Thyroid gland (tissue), 4 donors: Measurements from ENCODE around the gene CETN2. TPM values are rescaled to one million over a fixed set of nuclear protein-coding genes. Genes with fewer than 3 reads are reported as not detected.
A peak's percentile ranks its signal among the peaks of the same experiment; 100 is the strongest.

Source experiments
- DNase-seq, 2 donors: peaks; one replicate each; pipeline ENCODE4 v3.0.0-alpha.2; 2019
- H3K27ac ChIP-seq, 3 donors: fragments of 200-600 bp; sonication (generic); 1 replicate in 2 of 3; 2 replicates in 1 of 3; pipeline ENCODE4 v1.5.1; 2016 to 2019; ENCODE audit warnings: mild to moderate bottlenecking in 1 of 3, moderate library complexity in 1 of 3
- H3K27me3 ChIP-seq: fragments of 200-600 bp; sonication (generic); one replicate; pipeline ENCODE4 v1.5.1; 2019
- H3K36me3 ChIP-seq, 2 donors: fragments of 200-600 bp; sonication (generic); one replicate each; pipeline ENCODE4 v1.5.1; 2016 to 2019
- H3K4me1 ChIP-seq, 2 donors: fragments of 200-600 bp; sonication (generic); one replicate each; pipeline ENCODE4 v1.5.1; 2017 to 2019
- H3K4me3 ChIP-seq, 3 donors: fragments of 200-600 bp; sonication (generic); replicated peaks in 1 of 3; 1 replicate in 2 of 3; 2 replicates in 1 of 3; pipeline ENCODE4 v1.5.1; 2016; ENCODE audit warnings: mild to moderate bottlenecking in 1 of 3
- H3K9me3 ChIP-seq: fragments of 200-600 bp; sonication (generic); one replicate; pipeline ENCODE4 v1.5.1; 2017
- POLR2A ChIP-seq, 2 donors: fragments of 450-650 bp; IDR thresholded peaks; one replicate each; pipeline ENCODE4 v1.6.1; 2017; ENCODE audit warnings: antibody characterized with exemption in 2 of 2, mild to moderate bottlenecking in 2 of 2, moderate library complexity in 1 of 2
- whole genome bisulfite sequencing, 2 donors: methylation state at CpG; one replicate each; pipeline ENCODE4 v1.1.5; 2017; 5-methylcytosine and 5-hydroxymethylcytosine counted together
- intact Hi-C: fragments of 100-400 bp; cut with DNase I; formaldehyde crosslinking; loops from one replicate; pipeline ENCODE4 v1.15.1; 2023
- total RNA-seq, 4 donors: library from RNA; depleted of rRNA; stranded (reverse); fragments of >200 nt; gene quantifications; one replicate each; pipeline ENCODE4 v1.2.3, GENCODE V29; 2016
- TF ChIP-seq, protein P1 (sequence below), 6 experiments: fragments of 200-600 bp in 3 of 6; fragments of 450-650 bp in 3 of 6; sonication (generic) in 3 of 6; IDR thresholded peaks; one replicate each; pipeline ENCODE4 v1.5.1; 2016 to 2019; ENCODE audit warnings: antibody characterized with exemption in 6 of 6, mild to moderate bottlenecking in 2 of 6, inconsistent platforms in 1 of 6, moderate library complexity in 1 of 6

Gene CETN2
- total RNA-seq, 4 donors from 2014 or later: 41.9 to 64.7 (median 61.8) TPM

DNA sequence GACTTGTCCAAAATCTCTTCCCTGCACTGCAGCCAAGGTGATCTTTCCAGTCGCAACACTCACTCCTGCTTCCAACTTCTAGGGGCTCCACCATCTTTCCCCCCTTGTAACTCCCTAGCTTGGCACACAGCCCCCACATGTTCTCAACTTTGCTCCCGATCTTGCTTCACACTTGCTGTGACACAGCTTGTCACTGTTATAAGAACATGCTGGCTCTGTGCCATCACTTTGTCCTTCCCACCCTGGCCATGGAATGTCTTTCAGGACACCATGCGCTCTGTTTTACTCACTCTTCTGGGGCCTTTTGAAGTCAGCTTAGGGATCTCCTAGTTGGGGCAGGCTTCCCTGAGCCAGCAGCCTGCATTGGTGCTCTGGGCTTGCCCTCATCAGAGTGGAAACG, 2.8 kb upstream of the CETN2 start:
- intact Hi-C loops: no loop called here
- Histone ChIP-seq H3K4me1 (peaks cover 4 to 15% of the 10 kb centered on the region in 2 donors), H3K27me3 (no peaks in the 10 kb centered on the region), H3K36me3 (no peaks in the 10 kb centered on the region), H3K9me3 (no peaks in the 10 kb centered on the region), H3K4me3 (no peak overlapping the region), H3K27ac (no peak overlapping the region)
- TF ChIP-seq, protein P1, sequence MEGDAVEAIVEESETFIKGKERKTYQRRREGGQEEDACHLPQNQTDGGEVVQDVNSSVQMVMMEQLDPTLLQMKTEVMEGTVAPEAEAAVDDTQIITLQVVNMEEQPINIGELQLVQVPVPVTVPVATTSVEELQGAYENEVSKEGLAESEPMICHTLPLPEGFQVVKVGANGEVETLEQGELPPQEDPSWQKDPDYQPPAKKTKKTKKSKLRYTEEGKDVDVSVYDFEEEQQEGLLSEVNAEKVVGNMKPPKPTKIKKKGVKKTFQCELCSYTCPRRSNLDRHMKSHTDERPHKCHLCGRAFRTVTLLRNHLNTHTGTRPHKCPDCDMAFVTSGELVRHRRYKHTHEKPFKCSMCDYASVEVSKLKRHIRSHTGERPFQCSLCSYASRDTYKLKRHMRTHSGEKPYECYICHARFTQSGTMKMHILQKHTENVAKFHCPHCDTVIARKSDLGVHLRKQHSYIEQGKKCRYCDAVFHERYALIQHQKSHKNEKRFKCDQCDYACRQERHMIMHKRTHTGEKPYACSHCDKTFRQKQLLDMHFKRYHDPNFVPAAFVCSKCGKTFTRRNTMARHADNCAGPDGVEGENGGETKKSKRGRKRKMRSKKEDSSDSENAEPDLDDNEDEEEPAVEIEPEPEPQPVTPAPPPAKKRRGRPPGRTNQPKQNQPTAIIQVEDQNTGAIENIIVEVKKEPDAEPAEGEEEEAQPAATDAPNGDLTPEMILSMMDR (IDR thresholded peaks at IDR 0.05): no peak
- DNase-seq: peak in 1 of 2 donors; percentile 3
- WGBS, 2 donors: 84 to 94% methylated on average over 3 to 4 of the region's 4 CpGs

DNA sequence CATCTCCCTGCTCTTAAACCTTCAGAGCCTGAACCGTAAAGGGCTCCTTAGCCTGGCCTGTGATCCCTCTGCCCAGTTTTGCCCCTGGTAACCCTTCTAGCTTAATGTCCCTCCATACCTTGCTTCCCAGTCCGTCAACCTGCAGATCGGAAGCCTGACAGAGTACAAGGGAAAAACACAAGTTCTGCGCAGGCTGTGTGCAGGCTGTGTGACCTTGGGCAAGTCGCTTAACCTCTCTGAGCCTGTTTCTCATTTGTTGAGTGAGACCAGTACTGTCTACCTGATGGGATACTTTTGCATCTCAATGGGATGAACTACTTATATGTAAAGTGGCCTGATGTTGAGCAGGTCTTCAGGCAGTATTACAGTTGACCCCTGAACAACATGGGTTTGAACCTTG, 2.0 kb upstream of the CETN2 start:
- peaks cover 4 to 15% of the 10 kb centered on the region in 2 donors for H3K4me1 ChIP-seq
- WGBS, 2 donors: 98 to 100% methylated on average over 5 of the region's 5 CpGs
- H3K4me3 ChIP-seq: no peak overlapping the region
- H3K9me3 ChIP-seq: no peaks in the 10 kb centered on the region
- intact Hi-C loops: no loop called here
- TF ChIP-seq, protein P1 (IDR thresholded peaks at IDR 0.05): no peak
- TF ChIP-seq POLR2A (IDR thresholded peaks at IDR 0.05): no peak
- no peaks in the 10 kb centered on the region for H3K27me3 ChIP-seq
- no peak overlapping the region for H3K27ac ChIP-seq
- DNase-seq: no peak
- no peaks in the 10 kb centered on the region for H3K36me3 ChIP-seq

DNA sequence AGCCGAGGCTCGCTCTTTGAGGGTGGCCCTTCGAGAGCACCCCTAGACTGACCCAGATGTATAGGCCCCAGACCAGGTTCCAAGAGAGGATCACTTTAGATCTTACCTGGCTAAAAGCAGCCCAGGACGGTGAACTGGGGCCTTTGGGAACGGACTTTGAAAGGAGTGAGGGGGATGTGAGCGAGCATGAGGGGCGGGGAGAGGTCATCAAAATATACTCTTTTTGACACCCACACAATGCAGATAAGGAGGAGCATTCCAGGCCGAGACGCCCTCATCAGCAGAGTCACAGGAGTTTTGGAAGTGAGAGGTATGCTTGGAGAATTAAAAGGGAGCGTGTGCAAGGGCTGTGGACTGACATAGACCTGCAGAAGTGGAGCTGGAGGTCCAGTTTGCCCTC, 834 bp upstream of the CETN2 start:
- intact Hi-C loops: no loop called here

DNA sequence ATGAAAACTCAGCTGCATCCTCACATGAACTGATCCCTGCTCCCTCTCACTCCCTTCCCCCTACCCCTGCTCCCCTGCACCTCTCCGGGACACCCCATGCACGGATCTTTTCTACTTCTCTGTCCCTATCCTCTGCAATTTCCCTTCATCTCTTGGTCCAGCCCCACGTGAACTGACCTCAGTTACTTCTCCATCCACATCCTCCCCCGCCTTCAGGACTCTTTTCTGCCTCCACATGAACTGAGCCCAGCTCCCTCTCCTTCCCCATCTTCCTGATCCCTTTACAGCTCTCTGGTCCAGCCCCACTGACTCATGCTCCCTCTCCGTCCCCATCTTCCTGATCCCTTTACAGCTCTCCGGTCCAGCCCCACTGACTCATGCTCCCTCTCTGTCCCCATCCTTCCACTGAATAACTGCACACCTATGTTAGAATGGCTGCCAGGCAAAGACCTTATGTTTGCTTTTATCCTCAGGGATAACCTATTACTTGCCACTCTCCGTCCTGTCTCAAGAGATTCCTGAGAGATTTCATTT, 5.6 kb downstream of the CETN2 start:
- Histone ChIP-seq H3K4me3 (no peak overlapping the region), H3K9me3 (no peaks in the 10 kb centered on the region), H3K4me1 (peaks cover 6 to 8% of the 10 kb centered on the region in 2 donors), H3K36me3 (no peaks in the 10 kb centered on the region), H3K27me3 (no peaks in the 10 kb centered on the region), H3K27ac (no peak overlapping the region)
- WGBS, 2 donors: 74 to 75% methylated on average over 7 of the region's 7 CpGs
- intact Hi-C loops: no loop called here
- no peak for DNase-seq
- no peak for TF ChIP-seq POLR2A (IDR thresholded peaks at IDR 0.05)
- TF ChIP-seq, protein P1 (IDR thresholded peaks at IDR 0.05): no peak

More for the DNA sequence above, 834 bp upstream of the CETN2 start:
- WGBS, 2 donors: 3 to 7% methylated on average over 7 to 10 of the region's 10 CpGs
- H3K27me3 ChIP-seq: no peaks in the 10 kb centered on the region
- peaks cover 10 to 21% of the 10 kb centered on the region in 2 donors for H3K4me1 ChIP-seq
- no peak overlapping the region for H3K27ac ChIP-seq
- peak overlapping the region in 2 of 3 donors; percentile 13 to 43 for H3K4me3 ChIP-seq
- H3K9me3 ChIP-seq: no peaks in the 10 kb centered on the region
- DNase-seq: no peak
- H3K36me3 ChIP-seq: no peaks in the 10 kb centered on the region
- TF ChIP-seq, protein P1 (IDR thresholded peaks at IDR 0.05): no peak
- TF ChIP-seq POLR2A (IDR thresholded peaks at IDR 0.05): no peak

DNA sequence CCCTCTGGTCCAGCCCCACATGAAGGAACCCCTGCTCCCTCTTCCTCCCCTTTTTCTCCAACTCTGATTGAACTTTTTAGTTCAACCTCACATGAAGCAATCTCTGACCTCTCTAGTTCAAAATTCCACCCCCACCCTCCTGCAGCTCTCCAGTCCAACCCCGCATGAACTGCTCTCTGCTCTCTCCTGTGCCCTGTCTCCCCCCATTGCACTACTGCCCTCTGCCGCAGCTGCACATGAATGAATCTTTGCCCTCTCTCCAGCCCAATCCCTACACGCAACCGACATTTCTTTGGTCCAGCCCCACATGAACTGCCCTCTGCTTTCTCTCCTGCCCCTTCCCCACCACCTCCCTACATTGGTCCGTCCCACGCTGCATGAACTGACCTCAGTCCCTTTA, 6.9 kb downstream of the CETN2 start:
- DNase-seq: no peak
- 73 to 74% methylated on average over 6 of the region's 6 CpGs for WGBS, 2 donors
- intact Hi-C loops: no loop called here
- Histone ChIP-seq H3K9me3 (no peaks in the 10 kb centered on the region), H3K36me3 (no peaks in the 10 kb centered on the region), H3K27me3 (no peaks in the 10 kb centered on the region), H3K4me1 (peaks cover 6% of the 10 kb centered on the region in 2 donors), H3K27ac (no peak overlapping the region), H3K4me3 (no peak overlapping the region)
- TF ChIP-seq, protein P1 (IDR thresholded peaks at IDR 0.05): no peak
- TF ChIP-seq POLR2A (IDR thresholded peaks at IDR 0.05): no peak
